BE2C (cell line): ENCODE data around the gene ACSF2.
A peak's percentile ranks its signal among the peaks of the same experiment; 100 is the strongest.
"Not testable (repeated sequence)": the region's sequence is repeated elsewhere in the genome, so short reads cannot be mapped to it uniquely, and the experiment has no call there.

ENCODE experiments used
- DNase-seq: peaks from one replicate; pipeline ENCODE4 v3.0.0-alpha.2; 2020
- H3K27me3 ChIP-seq: fragments of 250-450 bp; sonication (Bioruptor Pico); 2 replicates; pipeline ENCODE4 v1.5.1; 2020; ENCODE audit warnings: mild to moderate bottlenecking
- H3K36me3 ChIP-seq: fragments of 250-450 bp; sonication (Bioruptor Pico); 2 replicates; pipeline ENCODE4 v1.5.1; 2020; ENCODE audit warnings: mild to moderate bottlenecking
- H3K4me1 ChIP-seq: fragments of 250-450 bp; sonication (Bioruptor Pico); 2 replicates; pipeline ENCODE4 v1.5.1; 2020
- H3K4me3 ChIP-seq: 2 replicates; pipeline ENCODE4 v1.5.1; 2011; ENCODE audit warnings: low read depth, low read length
- H3K9me3 ChIP-seq: fragments of 250-450 bp; sonication (Bioruptor Pico); 2 replicates; pipeline ENCODE4 v1.5.1; 2020
- TF ChIP-seq, protein P1 (sequence below): IDR thresholded peaks from 2 replicates; pipeline ENCODE4 v1.5.1; 2012; ENCODE audit warnings: mild to moderate bottlenecking, low read depth, low read length

The ACSF2 gene

DNA sequence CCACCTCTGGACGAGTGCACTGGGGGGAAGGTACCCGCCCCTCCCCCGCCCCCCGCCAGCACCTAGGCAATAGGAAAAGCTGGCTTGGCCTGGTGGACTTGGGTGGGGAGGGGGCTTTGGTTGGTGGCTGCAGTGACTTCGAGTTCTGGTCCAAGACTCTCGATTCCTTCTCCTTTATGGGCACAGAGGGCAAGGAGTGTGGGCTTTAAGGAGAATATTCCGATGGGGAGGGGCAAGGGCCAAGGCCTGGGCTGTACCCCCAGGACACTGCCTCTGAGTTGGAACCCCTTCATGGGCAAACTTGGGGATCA is 409 bp downstream of the ACSF2 start:
- Histone ChIP-seq H3K36me3 (no peaks in the 10 kb centered on the region), H3K27me3 (no peaks in the 10 kb centered on the region), H3K4me1 (peaks cover 5% of the 10 kb centered on the region; the same call in 1 of the 2 replicates), H3K9me3 (no peaks in the 10 kb centered on the region), H3K4me3 (peak overlapping the region; percentile 62)
- TF ChIP-seq, protein P1, sequence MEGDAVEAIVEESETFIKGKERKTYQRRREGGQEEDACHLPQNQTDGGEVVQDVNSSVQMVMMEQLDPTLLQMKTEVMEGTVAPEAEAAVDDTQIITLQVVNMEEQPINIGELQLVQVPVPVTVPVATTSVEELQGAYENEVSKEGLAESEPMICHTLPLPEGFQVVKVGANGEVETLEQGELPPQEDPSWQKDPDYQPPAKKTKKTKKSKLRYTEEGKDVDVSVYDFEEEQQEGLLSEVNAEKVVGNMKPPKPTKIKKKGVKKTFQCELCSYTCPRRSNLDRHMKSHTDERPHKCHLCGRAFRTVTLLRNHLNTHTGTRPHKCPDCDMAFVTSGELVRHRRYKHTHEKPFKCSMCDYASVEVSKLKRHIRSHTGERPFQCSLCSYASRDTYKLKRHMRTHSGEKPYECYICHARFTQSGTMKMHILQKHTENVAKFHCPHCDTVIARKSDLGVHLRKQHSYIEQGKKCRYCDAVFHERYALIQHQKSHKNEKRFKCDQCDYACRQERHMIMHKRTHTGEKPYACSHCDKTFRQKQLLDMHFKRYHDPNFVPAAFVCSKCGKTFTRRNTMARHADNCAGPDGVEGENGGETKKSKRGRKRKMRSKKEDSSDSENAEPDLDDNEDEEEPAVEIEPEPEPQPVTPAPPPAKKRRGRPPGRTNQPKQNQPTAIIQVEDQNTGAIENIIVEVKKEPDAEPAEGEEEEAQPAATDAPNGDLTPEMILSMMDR: no peak
- no peak for DNase-seq

DNA sequence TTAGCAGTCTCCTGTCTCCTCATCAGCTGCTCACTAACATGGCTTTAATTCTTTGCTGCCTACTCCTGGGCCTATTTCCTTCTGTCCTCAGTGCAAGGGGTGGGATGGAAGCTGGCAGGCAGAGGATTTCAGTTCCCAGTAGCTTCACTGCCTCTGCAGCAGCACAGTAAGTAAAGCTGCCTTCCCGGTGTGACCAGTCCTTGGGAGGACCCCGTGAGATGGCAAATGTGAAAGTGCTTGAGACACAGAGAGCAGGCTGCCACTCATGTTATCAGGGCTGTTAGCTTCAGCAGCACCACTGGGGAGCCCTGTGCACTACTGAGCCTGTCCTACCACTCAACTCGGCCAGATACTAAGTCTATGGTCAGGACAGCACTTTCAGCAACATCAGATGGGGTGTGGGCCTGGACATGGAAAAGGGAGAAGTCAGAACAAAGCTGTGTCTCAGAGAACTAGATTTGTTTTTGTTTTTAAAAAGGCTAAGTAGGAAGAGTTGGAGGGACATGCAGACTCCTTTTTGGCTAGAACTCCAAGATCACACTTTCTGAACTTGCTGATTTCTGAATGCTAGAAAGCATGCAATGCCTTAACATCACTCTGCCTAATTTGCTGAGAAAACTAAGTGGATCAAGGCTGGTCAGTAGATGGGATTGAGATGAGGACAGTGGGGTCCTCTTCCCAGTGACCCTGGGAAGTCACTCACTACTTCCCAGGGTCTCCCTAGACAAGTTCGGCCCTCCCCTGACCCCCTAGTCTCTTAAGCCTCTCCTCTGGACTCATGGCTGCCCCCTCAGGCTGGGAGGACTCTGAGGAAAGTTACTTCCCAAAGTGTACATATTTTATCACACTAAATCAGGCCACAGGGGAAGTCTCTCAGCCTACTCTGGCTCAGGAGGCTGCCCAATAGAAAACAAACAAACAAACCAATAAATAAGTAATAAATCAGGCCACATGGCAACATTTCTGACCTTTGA is 1.1 kb downstream of the ACSF2 start:
- H3K9me3 ChIP-seq: no peaks in the 10 kb centered on the region
- TF ChIP-seq, protein P1: peak; percentile 50
- H3K4me1 ChIP-seq: peaks cover 5% of the 10 kb centered on the region; the same call in 1 of the 2 replicates
- peak overlapping the region; percentile 62 for H3K4me3 ChIP-seq
- H3K36me3 ChIP-seq: no peaks in the 10 kb centered on the region
- no peaks in the 10 kb centered on the region for H3K27me3 ChIP-seq
- peak; percentile 49 for DNase-seq

DNA sequence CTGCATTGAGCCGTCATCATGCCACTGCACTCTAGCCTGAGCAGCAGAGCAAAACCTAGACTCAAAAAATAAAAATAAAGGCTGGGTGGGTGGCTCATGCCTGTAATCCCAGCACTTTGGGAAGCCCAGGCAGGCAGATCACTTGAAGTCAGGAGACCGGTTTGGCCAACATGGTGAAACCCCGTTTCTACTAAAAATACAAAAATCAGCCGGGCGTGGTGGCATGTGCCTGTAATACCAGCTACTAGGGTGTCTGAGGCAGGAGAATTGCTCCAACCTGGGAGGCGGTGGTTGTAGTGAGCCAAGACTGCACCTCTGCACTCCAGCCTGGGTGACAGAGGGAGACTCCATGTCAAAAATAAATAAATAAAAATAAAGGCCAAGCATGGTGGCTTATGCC is 2.1 kb downstream of the ACSF2 start:
- not testable (repeated sequence) for H3K36me3 ChIP-seq, H3K4me3 ChIP-seq, H3K4me1 ChIP-seq, DNase-seq, H3K9me3 ChIP-seq, H3K27me3 ChIP-seq

DNA sequence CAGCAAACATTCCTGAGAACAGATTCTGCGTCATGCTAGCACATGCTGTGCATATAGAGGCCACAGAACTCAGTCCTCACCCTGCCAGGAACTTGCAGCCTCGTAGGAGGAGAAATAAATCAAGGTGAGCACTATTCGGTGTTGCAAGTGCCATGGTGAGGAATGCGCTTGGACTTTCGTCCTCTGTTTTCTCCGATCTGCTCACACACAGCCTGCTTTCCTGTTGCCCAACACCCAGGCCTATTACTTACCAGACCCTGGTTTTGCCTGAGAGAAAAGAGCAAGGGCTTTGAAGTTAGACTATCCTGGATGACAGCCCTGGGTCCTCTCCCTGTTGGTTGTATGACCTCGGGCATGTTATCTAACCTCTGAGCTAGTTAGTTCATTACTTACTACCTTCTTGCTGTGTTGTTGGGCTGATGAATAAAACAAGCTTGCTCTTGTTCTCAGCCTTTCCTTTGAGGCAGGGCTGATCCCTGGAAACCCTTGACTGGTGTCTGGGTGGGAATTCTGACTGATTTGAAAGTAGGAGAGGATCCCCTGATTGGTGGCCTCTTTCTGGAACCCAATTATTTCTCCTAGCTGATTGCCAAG is 2.9 kb downstream of the ACSF2 start:
- H3K4me3 ChIP-seq: no peak overlapping the region
- DNase-seq: no peak
- peaks cover 5% of the 10 kb centered on the region; the same call in 1 of the 2 replicates for H3K4me1 ChIP-seq
- no peaks in the 10 kb centered on the region for H3K27me3 ChIP-seq
- no peaks in the 10 kb centered on the region for H3K9me3 ChIP-seq
- no peaks in the 10 kb centered on the region for H3K36me3 ChIP-seq
- TF ChIP-seq, protein P1: no peak

GRCh38 chr17:50429793-50430192 is 3.8 kb downstream of the ACSF2 start:
- no peaks in the 10 kb centered on the region for H3K27me3 ChIP-seq
- DNase-seq: no peak
- H3K36me3 ChIP-seq: no peaks in the 10 kb centered on the region
- H3K4me1 ChIP-seq: peaks cover 5% of the 10 kb centered on the region; the same call in 1 of the 2 replicates
- TF ChIP-seq, protein P1: no peak
- no peak overlapping the region for H3K4me3 ChIP-seq
- H3K9me3 ChIP-seq: no peaks in the 10 kb centered on the region

DNA sequence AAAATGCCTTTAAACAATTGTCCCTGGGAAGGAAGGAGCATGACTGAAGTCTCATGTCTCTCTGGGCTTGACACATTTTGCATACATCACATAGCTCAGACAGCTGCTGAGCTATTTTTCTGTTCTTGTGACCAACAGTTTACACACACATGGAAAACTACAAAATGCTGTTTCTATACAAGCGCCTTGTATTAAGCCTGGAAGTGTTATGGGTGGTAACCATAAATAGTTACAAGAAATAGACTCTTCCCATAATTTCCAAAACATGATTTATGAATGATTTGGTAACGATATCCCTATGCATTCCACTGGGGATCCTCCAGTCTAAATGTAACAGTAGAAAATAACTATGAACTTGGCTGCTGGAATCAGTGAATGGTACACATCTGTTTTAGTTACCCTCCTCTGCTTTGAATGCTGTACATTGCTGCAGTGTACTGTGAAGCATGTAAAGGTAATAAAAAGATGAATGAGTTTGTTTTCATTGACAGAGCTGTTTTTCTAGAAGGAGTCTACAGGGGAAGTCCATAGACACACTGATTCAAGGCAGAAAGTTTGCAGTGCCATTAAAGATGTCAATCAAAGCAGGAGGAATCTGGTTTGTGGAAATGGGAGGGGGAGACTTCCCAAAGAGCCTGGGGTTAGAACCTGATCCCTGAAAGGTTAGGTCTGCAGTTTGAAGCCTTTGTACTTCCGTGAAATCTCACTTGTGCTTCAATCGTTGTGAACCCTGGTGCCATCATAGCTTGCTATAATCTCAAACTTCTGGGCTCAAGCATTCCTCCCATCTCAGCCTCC is 5.0 kb downstream of the ACSF2 start:
- Histone ChIP-seq H3K4me3 (no peak overlapping the region), H3K27me3 (no peaks in the 10 kb centered on the region), H3K4me1 (peaks cover 5% of the 10 kb centered on the region; the same call in 1 of the 2 replicates), H3K36me3 (no peaks in the 10 kb centered on the region), H3K9me3 (no peaks in the 10 kb centered on the region)
- TF ChIP-seq, protein P1: no peak
- DNase-seq: no peak
